GM19035 (cell line): ENCODE results near the gene EP300.
"Not testable (repeated sequence)": the region's sequence is repeated elsewhere in the genome, so short reads cannot be mapped to it uniquely, and the experiment has no call there.

Source experiments
- ATAC-seq: cut with Tn5 transposase; IDR thresholded peaks from one replicate; pipeline ENCODE4 v1.9.1; 2021; ENCODE audit not compliant: unreplicated experiment

Gene EP300

GRCh38 chr22:41092023-41092817 lies at the start of gene EP300:
Gene EP300, plus strand, starts transcription at chr22:41092592. Its CDS starts 413 bp downstream, at chr22:41093005.
- ATAC-seq: peak; percentile 43

DNA sequence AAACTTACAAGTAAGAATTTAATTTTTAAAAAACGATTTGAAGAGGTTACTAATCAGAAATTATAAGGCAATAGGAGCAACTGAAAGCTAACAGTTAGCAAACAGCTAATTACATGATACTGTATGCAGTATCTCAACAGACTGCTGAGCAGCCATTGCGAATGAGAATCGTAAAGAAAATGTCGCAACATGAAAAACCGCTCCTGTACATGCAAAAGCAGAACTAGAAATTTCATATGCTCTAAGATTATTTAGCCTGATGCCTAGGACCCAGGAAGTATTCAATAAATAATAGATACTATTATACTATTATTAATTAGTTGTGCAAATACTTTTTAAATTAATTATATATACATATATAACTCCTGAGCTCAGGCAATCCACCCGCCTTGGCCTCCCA lies 48.7 kb upstream of the EP300 start:
- ATAC-seq: no peak

GRCh38 chr22:41045575-41045974 lies 46.8 kb upstream of the EP300 start:
- not testable (repeated sequence) for ATAC-seq

DNA sequence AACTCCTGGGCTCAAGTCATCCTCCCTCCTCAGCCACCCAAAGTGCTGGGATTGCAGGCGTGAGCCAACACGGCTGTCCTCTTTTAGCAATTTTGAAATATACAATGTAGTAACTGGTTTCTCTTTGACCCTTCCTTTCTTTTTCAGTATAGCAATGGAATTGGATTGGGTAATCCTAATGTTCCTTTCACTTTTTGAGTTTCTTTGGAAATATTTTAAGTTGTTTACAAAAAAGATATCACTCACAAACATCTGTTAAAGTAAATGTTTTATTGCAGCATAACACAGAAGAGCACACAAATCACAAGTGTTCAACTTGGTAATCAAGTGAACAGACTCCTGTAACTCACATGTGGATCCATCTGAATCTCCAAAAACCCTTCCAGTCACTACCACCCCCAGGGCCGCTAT lies 44.6 kb upstream of the EP300 start:
- no peak for ATAC-seq

GRCh38 chr22:41048345-41048744 lies 44.0 kb upstream of the EP300 start:
- ATAC-seq: not testable (repeated sequence)

DNA sequence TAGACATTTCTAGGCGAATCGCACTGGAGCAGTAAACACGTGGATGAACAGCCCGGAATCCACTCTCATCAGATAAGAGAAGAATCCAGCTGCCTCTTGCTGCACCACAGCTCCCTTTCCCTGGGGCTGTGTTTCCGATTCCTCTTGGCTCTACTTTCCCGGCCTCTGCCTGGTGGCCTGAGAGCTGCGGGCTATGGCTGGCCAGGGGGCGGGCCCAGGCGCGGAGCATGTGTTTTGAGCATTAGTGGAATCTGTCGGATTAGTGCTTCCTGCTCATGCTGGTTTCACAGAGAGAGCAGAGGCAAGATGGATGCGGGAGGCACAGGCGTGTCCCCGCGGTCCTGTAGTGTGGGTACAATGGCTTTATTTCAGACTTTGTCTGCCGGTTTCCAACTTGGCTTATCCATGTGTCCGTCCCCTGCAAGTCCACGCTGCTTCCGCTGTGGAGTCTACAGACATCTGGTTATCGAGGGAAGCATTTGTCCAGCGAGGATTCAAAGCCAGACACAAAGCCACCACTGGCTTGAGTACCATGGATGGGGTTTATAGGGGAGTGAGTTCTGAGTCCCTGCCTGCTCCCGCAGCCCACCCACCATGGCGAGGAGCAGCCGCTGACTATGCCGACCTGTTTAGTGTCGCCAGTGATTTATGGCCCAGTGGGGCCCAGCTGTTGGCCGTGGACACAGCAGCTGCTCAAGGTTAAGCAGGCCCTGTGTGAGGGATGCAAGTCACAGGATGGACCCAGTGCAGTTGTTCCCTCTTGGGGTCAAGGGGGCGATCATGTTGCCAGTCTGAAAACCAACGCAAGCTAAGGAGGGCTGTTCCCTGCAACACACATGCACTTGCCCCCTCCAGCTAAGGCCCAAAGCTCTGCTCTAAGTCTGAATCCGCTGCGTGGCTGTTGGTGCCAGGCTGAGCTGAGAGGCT lies 43.3 kb upstream of the EP300 start:
- ATAC-seq: no peak

GRCh38 chr22:41049795-41050194 lies 42.6 kb upstream of the EP300 start:
- not testable (repeated sequence) for ATAC-seq

DNA sequence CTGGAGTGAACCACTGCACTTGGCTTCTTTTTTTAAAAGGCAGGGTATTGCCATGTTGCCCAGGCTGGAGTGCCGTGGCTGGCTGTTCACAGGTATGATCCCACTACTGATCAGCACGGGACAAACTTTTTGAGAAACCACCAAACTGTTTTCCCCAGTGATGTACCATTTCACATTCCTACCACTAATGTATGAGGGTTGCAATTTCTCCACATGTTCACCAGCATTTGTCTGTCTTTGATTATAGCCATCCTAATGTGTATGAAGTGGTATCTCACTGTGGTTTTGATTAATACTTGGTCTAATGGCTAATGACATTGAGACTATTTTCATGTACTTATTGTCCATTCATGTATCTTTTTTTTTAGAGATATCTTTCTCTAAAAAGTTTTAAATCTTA lies 41.5 kb upstream of the EP300 start:
- no peak for ATAC-seq

GRCh38 chr22:41052661-41053490 lies 39.5 kb upstream of the EP300 start:
- ATAC-seq: no peak

- ATAC-seq: no peak
Measured at GRCh38 chr22:41057076-41057475, 35.3 kb upstream of the EP300 start.

- ATAC-seq: no peak
Measured at GRCh38 chr22:41062146-41062545, 30.2 kb upstream of the EP300 start.

DNA sequence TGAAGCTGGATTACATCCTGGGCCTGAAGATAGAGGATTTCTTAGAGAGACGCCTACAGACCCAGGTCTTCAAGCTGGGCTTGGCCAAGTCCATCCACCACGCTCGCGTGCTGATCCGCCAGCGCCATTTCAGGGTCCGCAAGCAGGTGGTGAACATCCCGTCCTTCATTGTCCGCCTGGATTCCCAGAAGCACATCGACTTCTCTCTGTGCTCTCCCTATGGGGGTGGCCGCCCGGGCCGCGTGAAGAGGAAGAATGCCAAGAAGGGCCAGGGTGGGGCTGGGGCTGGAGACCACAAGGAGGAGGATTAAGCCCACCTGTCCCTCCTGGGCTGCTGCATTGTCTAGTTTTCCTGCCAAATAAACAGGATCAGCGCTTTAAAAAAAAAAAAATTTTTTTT lies 28.1 kb upstream of the EP300 start:
- ATAC-seq: not testable (repeated sequence)

DNA sequence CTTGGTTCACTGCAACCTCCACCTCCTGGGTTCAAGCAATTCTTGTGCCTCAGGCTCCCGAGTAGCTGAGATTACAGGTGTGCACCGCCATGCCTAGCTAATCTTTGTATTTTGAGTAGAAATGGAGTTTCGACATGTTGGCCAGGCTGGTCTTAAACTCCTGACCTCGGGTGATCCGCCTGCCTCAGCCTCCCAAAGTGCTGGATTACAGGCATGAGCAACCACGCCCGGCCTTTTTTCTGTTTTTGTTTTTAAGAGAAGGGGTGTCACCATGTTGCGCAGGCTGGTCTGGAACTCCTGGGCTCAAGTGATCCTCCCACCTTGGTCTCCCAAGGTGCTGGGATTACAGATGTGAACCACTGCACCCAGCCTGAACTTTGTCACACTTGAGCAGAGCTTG lies 26.1 kb upstream of the EP300 start:
- ATAC-seq: not testable (repeated sequence)

DNA sequence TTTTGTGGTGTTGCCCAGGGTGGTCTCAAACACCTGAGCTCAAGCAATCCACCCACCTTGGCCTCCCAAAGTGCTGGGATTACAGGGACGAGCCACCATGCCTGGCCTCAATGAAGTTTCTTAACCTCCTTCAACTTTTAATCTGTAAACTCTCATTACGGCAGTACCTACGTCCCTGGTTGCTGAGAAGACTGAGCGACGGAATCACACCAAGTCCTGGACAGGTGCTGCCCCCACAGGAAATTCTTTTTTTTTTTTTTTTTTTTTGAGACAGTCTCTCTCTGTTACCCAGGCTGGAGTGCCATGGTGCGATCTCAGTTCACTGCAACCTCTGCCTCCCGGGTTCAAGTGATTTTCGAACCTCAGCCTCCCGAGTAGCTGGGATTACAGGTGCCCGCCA lies 24.4 kb upstream of the EP300 start:
- ATAC-seq: not testable (repeated sequence)

DNA sequence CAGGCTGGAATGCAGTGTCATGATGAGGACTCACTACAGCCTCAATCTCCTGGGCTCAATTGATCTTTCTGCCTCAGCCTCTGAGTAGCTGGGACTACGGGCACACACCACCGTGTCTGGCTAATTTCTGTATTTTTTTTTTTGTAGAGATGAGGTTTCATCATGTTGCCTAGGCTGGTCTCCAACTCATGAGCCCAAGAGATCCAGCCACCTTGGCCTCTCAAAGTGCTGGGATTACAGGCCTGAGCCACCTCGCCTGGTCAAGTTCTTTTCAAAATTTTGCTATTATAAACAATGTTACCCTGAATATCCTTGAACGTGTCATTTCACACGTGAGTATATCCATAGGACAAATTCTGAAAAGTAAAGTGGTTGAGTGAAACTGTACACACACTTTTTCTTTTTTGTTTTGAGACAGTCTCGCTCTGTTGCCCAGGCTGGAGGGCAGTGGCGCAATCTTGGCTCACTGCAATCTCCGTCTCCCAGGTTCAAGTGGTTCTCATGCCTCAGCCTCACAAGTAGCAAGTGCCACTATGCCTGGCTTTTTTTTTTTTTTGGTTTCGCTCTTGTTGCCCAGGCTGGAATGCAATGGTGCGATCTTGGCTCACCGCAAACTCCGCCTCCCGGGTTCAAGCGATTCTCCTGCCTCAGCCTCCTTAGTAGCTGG lies 21.6 kb upstream of the EP300 start:
- ATAC-seq: no peak

GRCh38 chr22:41074061-41074460 lies 18.3 kb upstream of the EP300 start:
- ATAC-seq: no peak

- ATAC-seq: no peak
Measured at GRCh38 chr22:41074466-41074865, 17.9 kb upstream of the EP300 start.

- no peak for ATAC-seq
Measured at GRCh38 chr22:41074941-41075710, 17.3 kb upstream of the EP300 start.

DNA sequence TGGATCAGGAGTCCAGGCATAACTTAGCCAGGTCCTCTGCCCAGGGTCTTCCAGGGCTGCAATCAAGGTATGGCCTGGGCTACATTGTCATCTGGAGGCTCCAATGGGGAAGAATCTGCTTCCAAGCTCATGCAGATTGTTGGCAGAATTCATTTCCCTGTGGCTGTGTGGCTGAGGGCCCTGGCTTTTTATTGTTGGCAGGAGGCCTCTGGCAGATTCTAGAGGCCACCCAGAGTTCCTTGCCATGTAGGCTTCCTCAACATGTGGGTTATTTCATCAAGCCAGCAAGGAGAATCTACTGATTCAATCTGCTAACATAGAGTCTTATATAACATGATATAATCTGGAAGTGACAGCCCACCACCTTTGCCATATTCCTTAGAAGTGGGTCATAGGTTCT lies 16.4 kb upstream of the EP300 start:
- no peak for ATAC-seq

DNA sequence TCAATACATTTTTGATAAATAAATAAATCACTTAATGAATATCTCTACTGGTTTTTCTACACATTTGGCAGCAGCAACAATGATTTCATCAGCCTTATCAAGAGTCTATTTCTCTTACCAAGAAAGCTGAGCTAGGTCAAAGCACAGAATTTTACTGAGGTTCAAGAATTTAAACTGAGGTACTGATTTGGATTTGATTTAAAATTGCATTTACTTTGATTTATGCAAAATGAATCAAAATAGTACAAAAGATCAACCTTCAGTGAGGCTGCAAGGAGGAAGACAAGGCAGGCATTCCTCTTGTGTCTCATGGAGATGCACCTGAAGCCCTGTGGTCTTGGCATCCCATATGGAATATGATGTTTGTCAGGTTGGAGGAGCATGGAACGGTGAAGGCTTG lies 15.5 kb upstream of the EP300 start:
- no peak for ATAC-seq
